Neural crest cell (in vitro differentiated cells): ENCODE measurements around the gene IL4R. TPM values are rescaled to one million over a fixed set of nuclear protein-coding genes. Genes with fewer than 3 reads are reported as not detected.
A peak's percentile ranks its signal among the peaks of the same experiment; 100 is the strongest.

Experiments used
- DNase-seq: peaks from one replicate; pipeline ENCODE4 v3.0.0; 2021; ENCODE audit warnings: low read depth, mixed read lengths, low spot score
- H3K27ac Mint-ChIP-seq: one replicate; pipeline ENCODE4 v1.8.0; 2021; ENCODE audit warnings: mild to moderate bottlenecking, mixed read lengths; ENCODE audit not compliant: unreplicated experiment
- H3K27me3 Mint-ChIP-seq: 2 replicates; pipeline ENCODE4 v1.8.0; 2021; ENCODE audit warnings: low read depth, mild to moderate bottlenecking, mixed read lengths
- H3K36me3 Mint-ChIP-seq: 2 replicates; pipeline ENCODE4 v1.8.0; 2021; ENCODE audit warnings: low read depth, mild to moderate bottlenecking, mixed read lengths
- H3K4me1 Mint-ChIP-seq: 2 replicates; pipeline ENCODE4 v1.8.0; 2021; ENCODE audit warnings: mixed read lengths
- H3K4me3 Mint-ChIP-seq: one replicate; pipeline ENCODE4 v1.8.0; 2021; ENCODE audit warnings: mild to moderate bottlenecking, mixed read lengths
- H3K9me3 Mint-ChIP-seq: 2 replicates; pipeline ENCODE4 v1.8.0; 2021; ENCODE audit warnings: mixed read lengths
- total RNA-seq: library from RNA; stranded (reverse); gene quantifications from 2 replicates; pipeline ENCODE4 v1.2.1, GENCODE V29; 2021
- TF ChIP-seq, protein P1 (sequence below): fragments of 200-600 bp; sonication (generic); conservative IDR thresholded peaks from 2 replicates; pipeline ENCODE4 v1.5.0; 2021; ENCODE audit warnings: antibody characterized with exemption, mild to moderate bottlenecking

The IL4R gene
- total RNA-seq, 1 donor from 2014 or later: 11.2 TPM

DNA sequence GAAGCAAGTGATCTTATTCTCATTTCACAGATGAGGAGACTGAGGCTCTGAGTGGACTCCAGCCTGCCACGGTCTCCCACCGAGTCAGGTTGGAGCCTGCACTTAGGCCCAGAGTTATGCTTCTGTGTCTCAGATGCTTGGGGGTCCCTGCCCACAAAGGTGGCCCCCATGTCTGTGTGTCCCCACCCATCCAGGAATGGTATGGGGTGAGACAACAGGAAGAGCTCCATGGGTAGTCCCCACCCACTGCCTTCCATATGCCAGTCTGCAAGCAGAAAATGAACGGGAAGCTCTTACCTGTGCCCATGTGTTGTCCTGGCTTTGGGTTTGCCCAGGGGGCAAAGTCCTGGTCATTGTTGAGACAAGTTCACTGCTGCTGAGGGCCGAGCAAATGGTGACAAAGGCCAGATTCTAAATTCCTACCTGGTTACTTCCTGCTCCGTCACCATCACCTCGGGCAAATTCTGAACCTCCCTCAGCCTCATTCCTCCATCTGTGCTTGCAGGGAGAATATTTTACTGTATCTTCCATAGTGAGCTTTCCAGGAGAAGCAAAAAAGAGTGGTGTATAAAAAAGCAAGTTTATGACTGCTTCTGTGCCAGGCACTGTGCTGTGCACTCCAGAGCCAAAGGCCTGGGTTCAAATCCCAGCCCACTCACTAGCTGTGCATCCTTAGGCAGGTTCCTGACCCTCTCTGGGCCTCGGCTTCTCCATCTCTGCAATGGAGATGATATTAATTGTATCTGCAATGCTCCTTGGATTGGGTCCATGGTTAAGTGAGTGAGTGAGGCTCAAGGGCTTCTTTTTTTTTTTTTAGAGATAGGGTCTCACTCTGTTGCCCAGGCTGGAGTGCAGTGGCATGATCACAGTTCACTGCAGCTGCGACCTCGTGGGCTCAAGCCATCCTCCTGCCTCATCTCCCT, 9.3 kb downstream of the IL4R start:
- TF ChIP-seq, protein P1, sequence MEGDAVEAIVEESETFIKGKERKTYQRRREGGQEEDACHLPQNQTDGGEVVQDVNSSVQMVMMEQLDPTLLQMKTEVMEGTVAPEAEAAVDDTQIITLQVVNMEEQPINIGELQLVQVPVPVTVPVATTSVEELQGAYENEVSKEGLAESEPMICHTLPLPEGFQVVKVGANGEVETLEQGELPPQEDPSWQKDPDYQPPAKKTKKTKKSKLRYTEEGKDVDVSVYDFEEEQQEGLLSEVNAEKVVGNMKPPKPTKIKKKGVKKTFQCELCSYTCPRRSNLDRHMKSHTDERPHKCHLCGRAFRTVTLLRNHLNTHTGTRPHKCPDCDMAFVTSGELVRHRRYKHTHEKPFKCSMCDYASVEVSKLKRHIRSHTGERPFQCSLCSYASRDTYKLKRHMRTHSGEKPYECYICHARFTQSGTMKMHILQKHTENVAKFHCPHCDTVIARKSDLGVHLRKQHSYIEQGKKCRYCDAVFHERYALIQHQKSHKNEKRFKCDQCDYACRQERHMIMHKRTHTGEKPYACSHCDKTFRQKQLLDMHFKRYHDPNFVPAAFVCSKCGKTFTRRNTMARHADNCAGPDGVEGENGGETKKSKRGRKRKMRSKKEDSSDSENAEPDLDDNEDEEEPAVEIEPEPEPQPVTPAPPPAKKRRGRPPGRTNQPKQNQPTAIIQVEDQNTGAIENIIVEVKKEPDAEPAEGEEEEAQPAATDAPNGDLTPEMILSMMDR: no peak
- Mint-ChIP-seq H3K27me3 (peaks cover 2% of the 10 kb centered on the region), H3K4me3 (no peak overlapping the region), H3K27ac (no peak overlapping the region), H3K36me3 (no peaks in the 10 kb centered on the region), H3K4me1 (peaks cover 3% of the 10 kb centered on the region), H3K9me3 (no peaks in the 10 kb centered on the region)
- no peak for DNase-seq

DNA sequence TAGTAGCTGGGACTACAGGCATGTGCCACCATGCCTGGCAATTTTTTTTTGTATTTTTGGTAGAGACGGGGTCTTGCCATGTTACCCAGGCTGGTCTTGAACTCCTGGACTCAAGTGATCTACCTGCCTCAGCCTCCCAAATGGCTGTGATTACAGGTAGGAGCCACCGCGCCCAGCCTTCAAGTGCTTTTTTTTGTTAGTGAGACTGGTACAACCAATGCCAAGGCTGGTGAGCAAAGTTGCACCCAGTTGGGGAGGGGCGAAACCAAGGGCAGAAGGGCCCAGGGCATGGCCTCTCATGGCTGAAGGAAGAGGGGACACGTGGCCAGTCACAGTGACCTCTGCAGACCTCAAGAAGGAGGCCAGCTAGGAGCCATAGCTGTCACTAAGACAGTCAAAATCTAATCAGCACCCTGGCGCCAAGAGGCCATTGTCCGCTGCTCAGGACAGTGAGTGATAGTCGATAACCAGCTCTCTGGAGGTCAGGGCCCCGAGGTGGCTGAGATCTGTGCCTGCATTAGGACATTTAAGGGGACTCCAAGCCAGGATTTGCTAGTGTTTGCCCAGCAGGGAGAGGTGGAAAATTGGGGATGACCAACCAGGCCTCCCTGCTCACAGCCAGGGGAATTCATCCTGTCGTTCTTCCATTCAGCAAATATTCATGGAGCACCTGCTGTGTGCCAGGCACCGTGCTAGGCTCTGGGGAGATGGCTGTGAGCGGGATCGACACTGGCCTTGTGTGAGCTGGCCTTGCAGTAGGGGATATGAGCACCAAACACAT, 10.2 kb downstream of the IL4R start:
- Mint-ChIP-seq H3K4me3 (no peak overlapping the region), H3K9me3 (no peaks in the 10 kb centered on the region), H3K36me3 (no peaks in the 10 kb centered on the region), H3K27me3 (no peaks in the 10 kb centered on the region), H3K4me1 (peaks cover 3% of the 10 kb centered on the region), H3K27ac (no peak overlapping the region)
- no peak for DNase-seq
- TF ChIP-seq, protein P1: no peak

DNA sequence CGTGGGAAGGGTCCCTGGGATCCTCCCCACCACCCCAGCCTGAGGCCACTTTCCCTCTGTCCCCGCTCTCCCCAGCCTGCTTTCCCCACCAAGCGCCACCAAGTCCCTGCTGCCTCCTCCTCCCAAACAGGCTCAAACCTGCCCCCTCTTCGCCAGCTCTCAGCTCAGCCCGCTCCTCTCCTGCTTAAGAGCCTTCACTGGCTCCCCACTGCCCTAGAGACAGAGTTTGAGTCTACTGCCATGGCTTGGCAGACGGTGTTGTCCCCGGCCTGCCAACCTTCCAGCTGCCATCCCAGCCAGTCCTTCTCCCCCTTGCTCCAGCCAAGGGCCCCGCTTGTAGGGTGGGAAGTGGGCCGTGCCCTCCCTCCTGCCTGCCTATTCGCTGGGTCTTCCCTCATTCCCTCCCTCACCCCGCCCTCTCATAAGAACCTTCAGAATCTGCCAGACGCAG, 11.1 kb downstream of the IL4R start:
- DNase-seq: no peak
- no peaks in the 10 kb centered on the region for H3K36me3 Mint-ChIP-seq
- peak overlapping the region; percentile 62 for H3K27ac Mint-ChIP-seq
- TF ChIP-seq, protein P1: no peak
- H3K27me3 Mint-ChIP-seq: no peaks in the 10 kb centered on the region
- peaks cover 3% of the 10 kb centered on the region for H3K4me1 Mint-ChIP-seq
- H3K4me3 Mint-ChIP-seq: no peak overlapping the region
- H3K9me3 Mint-ChIP-seq: no peaks in the 10 kb centered on the region

DNA sequence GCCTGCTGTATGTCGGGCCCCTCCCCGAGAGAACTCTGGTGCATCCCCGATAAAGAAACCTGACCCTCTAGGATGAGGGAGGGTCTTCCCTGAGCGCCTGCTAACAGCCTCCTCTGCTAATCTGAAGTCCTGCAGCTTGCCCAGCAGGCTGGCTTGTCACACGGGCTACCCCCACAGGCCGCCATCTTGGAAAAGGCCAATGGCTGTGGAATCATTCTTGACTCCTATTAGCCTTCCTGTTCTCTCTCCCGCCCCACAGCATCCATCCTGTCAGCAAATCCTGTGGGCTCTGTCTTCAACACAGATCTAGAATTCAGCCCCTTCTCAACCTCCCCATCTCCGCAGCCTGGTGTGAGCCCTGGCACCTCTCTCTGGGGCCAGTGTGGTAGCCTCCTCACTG, 12.0 kb downstream of the IL4R start:
- Mint-ChIP-seq H3K27ac (no peak overlapping the region), H3K4me1 (peaks cover 3% of the 10 kb centered on the region), H3K9me3 (no peaks in the 10 kb centered on the region), H3K4me3 (no peak overlapping the region), H3K27me3 (no peaks in the 10 kb centered on the region), H3K36me3 (no peaks in the 10 kb centered on the region)
- TF ChIP-seq, protein P1: no peak
- DNase-seq: no peak

DNA sequence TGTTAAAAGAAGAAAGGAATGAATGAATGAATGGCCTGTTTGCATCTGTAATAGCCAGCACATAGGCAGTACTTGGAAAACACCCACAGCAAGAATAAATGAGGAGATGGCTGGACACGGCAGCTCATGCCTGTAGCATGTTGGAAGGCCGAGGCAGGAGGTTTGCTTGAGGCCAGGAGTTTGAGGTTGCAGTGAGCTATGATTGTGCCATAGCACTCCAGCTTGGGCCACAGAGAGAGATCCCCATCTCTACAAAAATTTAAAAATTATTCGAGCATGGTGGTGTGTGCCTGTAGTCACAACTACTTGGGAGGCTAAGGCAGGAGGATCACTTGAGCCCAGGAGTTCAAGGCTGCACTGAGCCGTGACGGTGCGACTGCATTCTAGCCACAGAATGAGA, 12.5 kb downstream of the IL4R start:
- Mint-ChIP-seq H3K36me3 (no peaks in the 10 kb centered on the region), H3K4me3 (no peak overlapping the region), H3K9me3 (no peaks in the 10 kb centered on the region), H3K27ac (peak overlapping the region; percentile 67), H3K27me3 (no peaks in the 10 kb centered on the region), H3K4me1 (peaks cover 3% of the 10 kb centered on the region)
- TF ChIP-seq, protein P1: no peak
- no peak for DNase-seq
